ENCODE measurements around the gene STMN1. TPM values are rescaled to one million over a fixed set of nuclear protein-coding genes. Genes with fewer than 3 reads are reported as not detected.
A peak's percentile ranks its signal among the peaks of the same experiment; 100 is the strongest.
"Not testable (repeated sequence)": the region's sequence is repeated elsewhere in the genome, so short reads cannot be mapped to it uniquely, and the experiment has no call there.

Gene STMN1
- total RNA-seq, 1 donor from 2014 or later = 2,298 TPM

DNA sequence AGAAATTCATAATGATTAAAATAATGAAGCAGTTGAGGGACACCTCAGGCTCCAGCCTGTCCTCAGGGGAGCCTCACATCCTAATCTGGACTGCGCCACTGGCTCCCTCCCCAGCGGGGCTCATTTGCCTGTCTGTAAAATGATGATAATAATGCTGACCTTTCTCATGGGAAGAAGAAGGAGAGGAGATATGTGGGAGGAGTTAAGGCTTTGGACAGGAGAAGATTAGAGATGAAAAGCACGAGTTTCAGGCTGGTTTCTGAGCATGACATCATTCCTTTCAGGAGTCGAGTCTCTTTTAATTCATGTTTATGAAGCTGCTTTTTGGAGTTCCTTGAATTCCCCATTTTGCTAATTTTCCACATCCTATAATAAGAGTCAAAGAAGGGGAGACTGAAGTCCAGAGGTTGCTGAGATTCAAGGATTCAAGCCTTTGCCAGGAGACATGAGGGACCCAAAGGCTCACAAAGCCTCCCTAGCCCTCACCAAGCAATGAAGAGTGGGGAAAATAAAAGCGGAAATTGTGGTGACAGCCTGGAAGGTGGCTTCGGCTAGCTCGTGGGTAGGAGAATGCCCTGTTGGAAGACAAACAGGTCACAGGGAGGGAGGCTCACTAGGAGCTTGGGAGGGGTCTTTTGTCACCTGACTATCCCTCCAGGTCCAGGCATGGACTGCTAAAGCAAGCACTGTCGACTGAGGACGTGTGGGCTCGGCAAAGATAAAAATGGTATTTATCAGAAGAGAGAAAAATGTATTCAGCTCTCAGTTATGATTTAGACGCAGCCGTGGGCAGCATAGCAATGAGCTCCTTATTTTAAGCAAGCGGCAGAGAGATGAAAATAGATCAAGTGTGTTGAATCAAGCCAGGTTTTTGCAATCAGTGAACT lies 27.5 kb upstream of the STMN1 start:
- Mint-ChIP-seq H3K36me3 (ENCODE audit: unreplicated experiment) (no peaks in the 10 kb centered on the region), H3K9me3 (ENCODE audit: unreplicated experiment) (peaks cover 1% of the 10 kb centered on the region), H3K27ac (ENCODE audit: unreplicated experiment) (no peak overlapping the region), H3K27me3 (ENCODE audit: unreplicated experiment) (peaks cover 8% of the 10 kb centered on the region), H3K4me3 (ENCODE audit: unreplicated experiment) (no peak overlapping the region), H3K4me1 (ENCODE audit: low read depth, unreplicated experiment) (peaks cover 20% of the 10 kb centered on the region)
- TF ChIP-seq, protein P1, sequence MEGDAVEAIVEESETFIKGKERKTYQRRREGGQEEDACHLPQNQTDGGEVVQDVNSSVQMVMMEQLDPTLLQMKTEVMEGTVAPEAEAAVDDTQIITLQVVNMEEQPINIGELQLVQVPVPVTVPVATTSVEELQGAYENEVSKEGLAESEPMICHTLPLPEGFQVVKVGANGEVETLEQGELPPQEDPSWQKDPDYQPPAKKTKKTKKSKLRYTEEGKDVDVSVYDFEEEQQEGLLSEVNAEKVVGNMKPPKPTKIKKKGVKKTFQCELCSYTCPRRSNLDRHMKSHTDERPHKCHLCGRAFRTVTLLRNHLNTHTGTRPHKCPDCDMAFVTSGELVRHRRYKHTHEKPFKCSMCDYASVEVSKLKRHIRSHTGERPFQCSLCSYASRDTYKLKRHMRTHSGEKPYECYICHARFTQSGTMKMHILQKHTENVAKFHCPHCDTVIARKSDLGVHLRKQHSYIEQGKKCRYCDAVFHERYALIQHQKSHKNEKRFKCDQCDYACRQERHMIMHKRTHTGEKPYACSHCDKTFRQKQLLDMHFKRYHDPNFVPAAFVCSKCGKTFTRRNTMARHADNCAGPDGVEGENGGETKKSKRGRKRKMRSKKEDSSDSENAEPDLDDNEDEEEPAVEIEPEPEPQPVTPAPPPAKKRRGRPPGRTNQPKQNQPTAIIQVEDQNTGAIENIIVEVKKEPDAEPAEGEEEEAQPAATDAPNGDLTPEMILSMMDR (IDR thresholded peaks at IDR 0.05; ENCODE audit: partially characterized antibody, unreplicated experiment) = no peak
- no peak for DNase-seq

DNA sequence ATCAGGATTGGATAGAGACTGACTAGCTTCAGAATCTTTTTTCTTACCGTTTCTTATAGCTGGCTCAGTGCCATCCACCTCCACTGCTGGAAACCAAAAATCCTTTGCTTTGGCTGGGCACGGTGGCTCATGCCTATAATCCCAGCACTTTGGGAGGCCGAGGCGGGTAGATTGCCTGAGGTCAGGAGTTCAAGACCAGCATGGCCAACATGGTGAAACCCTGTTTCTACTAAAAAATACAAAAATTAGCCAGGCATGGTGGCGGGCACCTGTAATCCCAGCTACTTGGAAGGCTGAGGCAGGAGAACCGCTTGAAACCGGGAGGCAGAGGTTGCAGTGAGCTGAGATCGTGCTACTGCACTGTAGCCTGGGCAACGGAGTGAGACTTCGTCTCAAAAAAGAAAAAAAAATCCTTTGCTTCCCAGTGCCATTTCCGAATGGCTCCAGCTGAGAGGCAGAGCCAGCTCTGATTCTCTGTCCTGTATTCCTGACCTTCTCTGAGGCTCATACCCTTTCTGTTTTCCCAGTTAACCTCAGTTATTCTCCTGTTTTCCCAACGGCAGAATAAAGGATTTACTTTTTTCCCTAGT lies 26.7 kb upstream of the STMN1 start:
- not testable (repeated sequence) for H3K27me3 Mint-ChIP-seq (ENCODE audit: unreplicated experiment); H3K27ac Mint-ChIP-seq (ENCODE audit: unreplicated experiment); H3K36me3 Mint-ChIP-seq (ENCODE audit: unreplicated experiment); H3K9me3 Mint-ChIP-seq (ENCODE audit: unreplicated experiment); H3K4me3 Mint-ChIP-seq (ENCODE audit: unreplicated experiment); DNase-seq
- peaks cover 26% of the 10 kb centered on the region for H3K4me1 Mint-ChIP-seq (ENCODE audit: low read depth, unreplicated experiment)

DNA sequence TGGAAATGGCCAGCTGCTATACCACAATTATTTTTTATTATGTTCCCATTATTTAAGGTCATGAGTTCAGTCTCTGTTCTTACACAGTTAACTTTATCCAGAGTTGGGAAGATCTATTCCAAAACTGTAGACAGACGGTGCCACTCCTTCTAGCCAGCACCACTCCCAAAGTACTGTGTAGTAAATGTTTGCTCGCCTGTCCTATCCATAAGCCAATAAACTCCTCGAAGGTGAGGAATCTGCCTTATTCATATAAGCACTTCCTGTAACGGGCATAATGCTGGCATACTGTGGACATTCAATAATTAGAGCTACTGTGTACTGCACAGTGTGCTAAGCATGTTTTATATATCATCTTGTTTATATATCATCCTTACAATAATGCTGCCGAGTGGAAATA lies 26.1 kb upstream of the STMN1 start:
- TF ChIP-seq, protein P1 (IDR thresholded peaks at IDR 0.05; ENCODE audit: partially characterized antibody, unreplicated experiment) = no peak
- peaks cover 10% of the 10 kb centered on the region for H3K27me3 Mint-ChIP-seq (ENCODE audit: unreplicated experiment)
- DNase-seq = no peak
- no peaks in the 10 kb centered on the region for H3K36me3 Mint-ChIP-seq (ENCODE audit: unreplicated experiment)
- H3K27ac Mint-ChIP-seq (ENCODE audit: unreplicated experiment) = peak overlapping the region; percentile 23
- peaks cover 31% of the 10 kb centered on the region for H3K4me1 Mint-ChIP-seq (ENCODE audit: low read depth, unreplicated experiment)
- H3K9me3 Mint-ChIP-seq (ENCODE audit: unreplicated experiment) = peaks cover 6% of the 10 kb centered on the region
- H3K4me3 Mint-ChIP-seq (ENCODE audit: unreplicated experiment) = no peak overlapping the region

DNA sequence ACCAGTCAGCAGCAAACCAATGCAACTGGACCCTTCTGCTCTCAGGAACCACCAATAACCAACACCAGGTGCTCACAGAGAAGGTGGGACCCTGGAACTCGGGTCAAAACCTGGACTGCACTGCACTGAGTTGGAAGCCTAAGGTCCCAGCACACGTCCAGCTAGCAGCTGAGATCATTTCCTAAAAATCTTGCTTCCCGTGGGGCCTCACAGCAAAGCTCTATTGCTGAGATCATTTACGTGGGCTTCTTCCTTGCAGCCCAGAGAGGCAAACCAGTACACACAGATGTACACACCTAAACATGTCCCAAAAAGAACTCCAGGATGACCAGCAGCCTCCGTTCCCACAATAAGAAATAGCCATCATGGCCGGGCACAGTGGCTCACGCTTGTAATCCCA lies 22.8 kb upstream of the STMN1 start:
- Mint-ChIP-seq H3K4me1 (ENCODE audit: low read depth, unreplicated experiment) (peaks cover 49% of the 10 kb centered on the region), H3K36me3 (ENCODE audit: unreplicated experiment) (no peaks in the 10 kb centered on the region), H3K9me3 (ENCODE audit: unreplicated experiment) (peaks cover 6% of the 10 kb centered on the region), H3K4me3 (ENCODE audit: unreplicated experiment) (no peak overlapping the region), H3K27me3 (ENCODE audit: unreplicated experiment) (peaks cover 16% of the 10 kb centered on the region), H3K27ac (ENCODE audit: unreplicated experiment) (peak overlapping the region; percentile 99)
- no peak for DNase-seq
- TF ChIP-seq, protein P1 (IDR thresholded peaks at IDR 0.05; ENCODE audit: partially characterized antibody, unreplicated experiment) = no peak

DNA sequence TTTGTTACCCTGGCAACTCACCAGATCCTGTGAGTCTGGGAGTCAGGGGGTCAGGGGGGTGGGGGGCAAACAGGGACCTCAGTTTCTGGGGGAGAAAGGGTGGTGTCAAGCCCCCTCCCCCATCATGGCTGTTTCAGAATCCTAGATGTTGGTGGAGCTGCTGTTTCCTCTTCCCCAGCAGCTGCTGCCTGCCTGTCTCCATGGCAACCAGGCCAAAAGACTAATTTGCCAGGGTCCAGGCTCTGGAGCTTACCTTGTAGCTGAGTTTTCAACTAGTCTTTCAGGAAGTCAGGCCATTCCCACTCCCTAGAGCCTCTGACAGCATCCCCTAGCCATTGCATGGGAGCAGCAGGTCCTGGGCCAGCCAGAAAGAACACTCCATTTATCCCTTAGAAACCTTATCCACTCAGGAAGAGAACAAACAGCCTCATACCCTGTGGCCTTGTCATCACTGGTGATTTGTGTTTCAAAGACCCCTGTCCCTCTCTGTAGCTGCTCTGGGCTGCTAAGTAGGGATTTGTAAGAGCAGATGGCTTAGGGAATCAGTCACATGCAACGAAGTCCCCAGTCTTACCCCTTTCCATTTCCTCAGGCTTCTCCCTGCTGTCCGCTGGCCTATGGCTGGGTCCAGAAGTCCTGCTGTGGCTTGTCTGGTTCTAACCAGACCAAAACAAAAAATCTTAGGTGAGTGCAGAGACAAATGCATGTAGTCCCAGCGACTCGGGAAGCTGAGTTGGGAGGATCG lies 21.5 kb upstream of the STMN1 start:
- H3K4me1 Mint-ChIP-seq (ENCODE audit: low read depth, unreplicated experiment) = peaks cover 50% of the 10 kb centered on the region
- H3K9me3 Mint-ChIP-seq (ENCODE audit: unreplicated experiment) = peaks cover 6% of the 10 kb centered on the region
- peak overlapping the region; percentile 79 for H3K4me3 Mint-ChIP-seq (ENCODE audit: unreplicated experiment)
- TF ChIP-seq, protein P1 (IDR thresholded peaks at IDR 0.05; ENCODE audit: partially characterized antibody, unreplicated experiment) = no peak
- peaks cover 16% of the 10 kb centered on the region for H3K27me3 Mint-ChIP-seq (ENCODE audit: unreplicated experiment)
- H3K36me3 Mint-ChIP-seq (ENCODE audit: unreplicated experiment) = no peaks in the 10 kb centered on the region
- peak; percentile 68 for DNase-seq
- H3K27ac Mint-ChIP-seq (ENCODE audit: unreplicated experiment) = peak overlapping the region; percentile 99
